ENCODE results near the gene CGA.
"Not testable (repeated sequence)": the region's sequence is repeated elsewhere in the genome, so short reads cannot be mapped to it uniquely, and the experiment has no call there.

Gene CGA

GRCh38 chr6:87095087-87095509, at the start of gene CGA:
Gene CGA, minus strand, starts transcription at chr6:87095106. Its CDS starts 6,906 bp downstream, at chr6:87088200.
- DNase-seq, result no peak

GRCh38 chr6:87139927-87140326, 45.0 kb upstream of the CGA start:
- DNase-seq, result not testable (repeated sequence)

- no peak for DNase-seq
These were observed 44.3 kb upstream of the CGA start for GRCh38 chr6:87139236-87139635.

- no peak for DNase-seq
These were observed 42.1 kb upstream of the CGA start for GRCh38 chr6:87136963-87137362.

GRCh38 chr6:87127737-87128136, 32.8 kb upstream of the CGA start:
- no peak for DNase-seq

- DNase-seq, result no peak
These were observed 31.6 kb upstream of the CGA start for GRCh38 chr6:87126501-87126900.

- DNase-seq, result no peak
These were observed 29.2 kb upstream of the CGA start for GRCh38 chr6:87124074-87124473.

GRCh38 chr6:87122477-87122876, 27.6 kb upstream of the CGA start:
- DNase-seq, result no peak

- DNase-seq, result no peak
These were observed 23.1 kb upstream of the CGA start for GRCh38 chr6:87118054-87118453.

GRCh38 chr6:87116922-87117321, 22.0 kb upstream of the CGA start:
- DNase-seq, result no peak

GRCh38 chr6:87115402-87116135, 20.7 kb upstream of the CGA start:
- no peak for DNase-seq

GRCh38 chr6:87110636-87111035, 15.7 kb upstream of the CGA start:
- DNase-seq, result no peak

GRCh38 chr6:87105823-87106222, 10.9 kb upstream of the CGA start:
- DNase-seq, result no peak

GRCh38 chr6:87104667-87105066, 9.8 kb upstream of the CGA start:
- DNase-seq, result no peak

- no peak for DNase-seq
These were observed 9.2 kb upstream of the CGA start for GRCh38 chr6:87103977-87104601.

- no peak for DNase-seq
These were observed 7.3 kb upstream of the CGA start for GRCh38 chr6:87102151-87102621.

GRCh38 chr6:87101067-87101466, 6.2 kb upstream of the CGA start:
- no peak for DNase-seq

GRCh38 chr6:87100216-87100615, 5.3 kb upstream of the CGA start:
- no peak for DNase-seq

- no peak for DNase-seq
These were observed 4.6 kb upstream of the CGA start for GRCh38 chr6:87099472-87099871.

- DNase-seq, result no peak
These were observed 330 bp downstream of the CGA start for GRCh38 chr6:87094576-87094975.

- no peak for DNase-seq
These were observed 1.3 kb downstream of the CGA start for GRCh38 chr6:87093651-87094050.

GRCh38 chr6:87093199-87093598, 1.7 kb downstream of the CGA start:
- DNase-seq, result no peak

- DNase-seq, result no peak
These were observed 2.5 kb downstream of the CGA start for GRCh38 chr6:87092435-87092834.

- DNase-seq, result no peak
These were observed 5.8 kb downstream of the CGA start for GRCh38 chr6:87089135-87089534.

- DNase-seq, result no peak
These were observed 6.8 kb downstream of the CGA start for GRCh38 chr6:87088076-87088475.
